BJ (cell line): Measurements from ENCODE around the gene UAP1L1. TPM values are rescaled to one million over a fixed set of nuclear protein-coding genes. Genes with fewer than 3 reads are reported as not detected.

Experiments
- CTCF ChIA-PET: fragments of 350-600 bp; formaldehyde crosslinking; extraction: SDS; loops from one replicate; lab custom pipeline; 2021; ENCODE audit warnings: antibody characterized with exemption, inconsistent platforms; lab: Yijun Ruan, JAX
- POLR2A ChIA-PET: fragments of 300-600 bp; sonication (Branson Sonifier 250); formaldehyde crosslinking; extraction: SDS; loops from one replicate; lab custom pipeline; 2021; ENCODE audit warnings: antibody characterized with exemption; lab: Charles Lee
- DNase-seq: peaks from one replicate; pipeline ENCODE4 v3.0.0-alpha.2; 2011; ENCODE audit warnings: low read depth
- H3K27me3 ChIP-seq: 2 replicates; pipeline ENCODE4 v1.6.0; 2011; ENCODE audit warnings: low read length; ENCODE audit not compliant: control insufficient read depth, insufficient read depth
- H3K36me3 ChIP-seq: 2 replicates; pipeline ENCODE4 v1.5.1; 2011; ENCODE audit warnings: low read length; ENCODE audit not compliant: control insufficient read depth, insufficient read depth
- H3K4me3 ChIP-seq: 2 replicates; pipeline ENCODE4 v1.5.1; 2011; ENCODE audit warnings: low read depth, mild to moderate bottlenecking, control low read depth, low read length
- CTCF ChIP-seq: IDR thresholded peaks from 2 replicates; pipeline ENCODE4 v1.5.1; 2011; ENCODE audit warnings: low read depth, mild to moderate bottlenecking, control low read depth, inconsistent platforms, low read length, moderate library complexity; ENCODE audit not compliant: insufficient read depth
- polyA plus RNA-seq: library from polyadenylated mRNA; depleted of rRNA; stranded (reverse); fragments of >200 nt; gene quantifications from 2 replicates; pipeline ENCODE4 v1.2.3, GENCODE V29; 2011

The UAP1L1 gene
- polyA plus RNA-seq, 1 experiment = 5.6 TPM

GRCh38 chr9:137095664-137096517, 18.6 kb downstream of the UAP1L1 start:
- no peak for DNase-seq

DNA sequence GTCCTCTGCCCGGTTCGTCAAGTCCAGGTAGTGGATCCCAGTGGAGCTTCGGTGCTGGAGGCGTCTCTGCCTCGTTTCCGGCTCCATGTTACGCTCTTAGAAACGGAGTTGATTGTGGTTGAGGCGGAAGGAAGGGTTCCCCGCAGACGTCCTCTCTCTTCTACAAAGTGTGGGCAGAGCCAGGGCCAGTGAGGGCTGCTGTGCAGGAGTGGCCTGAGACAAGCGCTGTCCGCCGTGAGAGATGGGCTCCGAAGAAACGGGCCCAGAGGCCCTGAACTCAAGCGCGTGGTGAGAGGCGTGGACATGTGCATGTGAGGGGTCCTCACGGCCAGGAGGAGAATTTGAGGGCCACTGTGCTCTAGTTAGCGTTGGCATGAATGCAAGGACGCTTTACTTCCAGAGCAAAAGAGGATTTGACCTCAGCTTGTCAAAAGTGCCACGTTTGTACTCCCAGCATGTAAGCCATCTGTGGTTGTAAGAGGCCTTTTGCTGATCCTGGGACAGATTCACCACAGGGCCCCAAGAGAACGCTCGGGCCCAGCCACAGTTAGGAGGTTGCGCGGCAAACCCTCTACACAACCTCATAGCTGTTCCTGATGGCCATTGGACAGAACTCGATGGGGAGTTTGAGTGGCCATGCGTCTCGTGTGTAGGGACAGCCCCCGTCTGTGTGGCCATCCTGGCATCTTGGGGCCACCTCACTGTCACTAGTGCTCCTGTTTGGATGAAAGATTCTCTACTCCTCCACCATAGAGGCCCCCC, 19.6 kb downstream of the UAP1L1 start:
- CTCF ChIA-PET = interaction anchor here (1.2 to 1.3 kb wide), 2 partner anchors 10 to 33 kb away, joined by 3 to 7 read pairs; partner anchors contain the start of gene MAN1B1
- POLR2A ChIA-PET = no interaction called here
- H3K4me3 ChIP-seq = no peak overlapping the region
- peaks cover 39% of the 10 kb centered on the region for H3K36me3 ChIP-seq
- TF ChIP-seq CTCF = no peak
- no peaks in the 10 kb centered on the region for H3K27me3 ChIP-seq
- no peak for DNase-seq

More at GRCh38 chr9:137095664-137096517, 18.6 kb downstream of the UAP1L1 start:
- H3K4me3 ChIP-seq = no peak overlapping the region
- CTCF ChIA-PET = interaction anchor here (1.0 to 1.2 kb wide), 2 partner anchors 9 to 131 kb away, joined by 5 to 7 read pairs; partner anchors contain the start of genes MAN1B1 and RNF224
- TF ChIP-seq CTCF = peak; percentile 18; the same call in 1 of the 2 replicates
- peaks cover 32% of the 10 kb centered on the region for H3K36me3 ChIP-seq
- no peaks in the 10 kb centered on the region for H3K27me3 ChIP-seq
- POLR2A ChIA-PET = no interaction called here

GRCh38 chr9:137097761-137098462, 20.6 kb downstream of the UAP1L1 start:
- ChIA-PET CTCF (interaction anchor here (1.3 kb wide), 1 partner anchor 34 kb away, joined by 3 read pairs; no protein-coding TSS in a partner anchor), POLR2A (no interaction called here)
- DNase-seq = no peak
- no peak for TF ChIP-seq CTCF
- peaks cover 47% of the 10 kb centered on the region for H3K36me3 ChIP-seq
- no peaks in the 10 kb centered on the region for H3K27me3 ChIP-seq
- H3K4me3 ChIP-seq = no peak overlapping the region

DNA sequence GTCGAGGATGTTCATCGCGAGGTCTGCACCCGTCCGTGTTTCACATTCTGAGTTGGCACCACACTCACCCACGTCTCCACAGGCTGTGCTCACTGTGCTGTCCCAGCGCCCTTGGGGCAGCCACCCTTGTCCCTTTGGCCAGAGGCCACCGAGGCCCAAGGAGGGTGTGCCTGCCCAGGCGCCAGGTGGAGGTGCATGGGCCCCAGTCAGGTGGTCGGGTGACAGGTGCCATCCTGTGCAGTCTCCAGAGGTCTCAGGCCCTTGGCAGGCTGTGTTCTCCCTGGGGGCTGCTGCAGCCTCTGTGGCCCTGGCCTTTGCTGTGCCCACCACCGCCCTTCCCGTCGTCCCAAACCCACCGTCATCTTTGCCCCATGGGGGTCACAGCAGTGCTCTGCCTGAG, 21.9 kb downstream of the UAP1L1 start:
- Histone ChIP-seq H3K36me3 (peaks cover 56% of the 10 kb centered on the region), H3K4me3 (no peak overlapping the region), H3K27me3 (no peaks in the 10 kb centered on the region)
- no peak for DNase-seq
- no peak for TF ChIP-seq CTCF
- POLR2A ChIA-PET = no interaction called here
- CTCF ChIA-PET = no interaction called here
